IPS-NIHi7 (cell line): ENCODE measurements around the gene SIGLEC11.
A peak's percentile ranks its signal among the peaks of the same experiment; 100 is the strongest.
"Not testable (repeated sequence)": the region's sequence is repeated elsewhere in the genome, so short reads cannot be mapped to it uniquely, and the experiment has no call there.

Experiments used
- DNase-seq: peaks from one replicate; pipeline ENCODE4 v3.0.0; 2012; ENCODE audit warnings: mixed read lengths; ENCODE audit errors: extremely low spot score

The SIGLEC11 gene

DNA sequence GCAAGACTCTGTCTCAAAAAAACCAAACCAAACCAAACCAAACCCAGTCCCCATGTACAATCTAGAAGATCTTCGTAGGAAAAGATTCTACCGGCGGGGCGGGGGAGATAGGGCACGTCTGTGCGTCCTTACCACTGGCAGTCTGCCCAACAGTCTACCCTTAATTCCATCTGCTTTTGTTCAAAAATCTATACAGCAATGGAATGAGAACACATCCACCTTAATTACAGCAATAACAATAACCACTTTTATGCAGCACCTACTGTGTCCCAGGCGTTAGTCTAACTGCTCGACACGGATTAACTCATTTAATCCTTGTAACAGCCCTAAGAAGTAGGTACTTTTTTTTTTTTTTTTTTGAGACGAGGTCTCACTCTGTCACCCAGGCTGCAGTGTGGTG, 34.5 kb downstream of the SIGLEC11 start:
- no peak for DNase-seq

DNA sequence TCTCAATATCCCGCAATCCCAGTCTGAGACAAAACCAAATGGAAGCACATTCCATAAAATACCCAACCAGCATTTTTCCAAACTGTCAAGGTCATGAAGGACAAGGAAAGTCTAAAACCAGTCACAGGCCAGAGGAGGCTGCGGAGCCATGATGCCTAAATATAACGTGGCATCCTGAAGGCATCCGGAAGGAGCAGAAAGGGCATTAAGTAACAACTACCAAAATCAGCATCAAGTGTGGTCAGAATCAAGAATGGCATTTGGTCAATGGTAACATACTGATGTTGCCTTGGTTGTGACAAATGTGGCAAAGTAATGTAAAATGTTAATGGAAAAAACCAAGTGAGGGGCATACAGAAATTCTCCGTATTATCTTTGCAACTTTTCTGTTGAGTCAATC, 35.5 kb downstream of the SIGLEC11 start:
- DNase-seq = no peak

DNA sequence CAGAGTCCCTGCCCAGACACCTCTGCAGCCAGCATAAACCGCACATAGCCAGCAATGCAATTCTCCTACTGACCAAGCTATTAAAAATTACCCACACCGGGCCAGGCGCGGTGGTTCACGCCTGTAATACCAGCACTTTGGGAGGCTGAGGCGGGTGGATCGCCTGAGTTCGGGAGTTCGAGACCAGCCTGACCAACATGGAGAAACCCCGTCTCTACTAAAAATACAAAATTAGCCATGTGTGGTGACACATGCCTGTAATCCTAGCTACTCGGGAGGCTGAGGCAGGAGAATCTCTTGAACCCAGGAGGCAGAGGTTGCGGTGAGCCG, 36.1 kb downstream of the SIGLEC11 start:
- DNase-seq = not testable (repeated sequence)

DNA sequence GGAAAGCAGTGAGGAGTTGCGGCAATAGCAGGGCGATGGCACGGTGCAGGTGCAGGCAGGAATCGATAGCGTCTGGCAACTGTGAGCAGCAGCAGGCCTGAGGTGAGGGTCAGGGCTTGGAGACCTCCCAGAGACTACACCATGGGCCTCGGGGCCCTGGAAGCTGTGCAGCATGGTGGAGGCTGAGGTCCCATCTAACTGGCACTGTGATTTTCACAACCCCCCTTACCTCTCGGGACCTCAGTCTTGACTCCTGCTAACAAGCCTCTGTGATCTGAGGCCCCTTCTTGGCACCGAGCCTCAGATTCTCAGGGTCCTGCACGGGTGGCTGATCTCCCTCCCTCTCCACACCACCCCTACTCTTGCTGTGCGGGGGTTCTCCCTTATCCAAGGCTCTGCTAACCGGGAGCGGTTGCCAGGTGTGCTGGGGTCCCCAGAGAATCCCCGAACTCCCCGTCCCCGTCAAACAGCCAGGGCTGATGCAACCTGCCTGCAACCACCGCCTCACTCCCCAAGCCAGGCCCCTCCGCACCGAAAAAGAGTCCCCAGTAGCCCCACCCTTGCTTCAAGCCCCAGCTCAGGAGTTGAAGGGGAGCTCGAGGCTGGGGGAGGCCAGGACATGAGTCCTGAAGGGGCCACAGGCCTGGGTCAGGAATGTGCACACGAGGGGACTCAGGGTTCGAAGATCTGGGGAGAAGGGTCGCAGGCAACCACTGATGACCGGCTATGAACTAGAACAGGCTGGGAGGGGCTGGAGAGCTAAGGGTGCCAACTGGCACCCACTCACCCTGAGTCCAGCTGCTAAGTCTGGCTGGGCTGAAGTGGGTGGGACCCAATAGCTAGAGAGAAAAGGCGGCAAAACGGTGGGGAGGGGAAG, 36.7 kb downstream of the SIGLEC11 start:
- DNase-seq = peak; percentile 6

DNA sequence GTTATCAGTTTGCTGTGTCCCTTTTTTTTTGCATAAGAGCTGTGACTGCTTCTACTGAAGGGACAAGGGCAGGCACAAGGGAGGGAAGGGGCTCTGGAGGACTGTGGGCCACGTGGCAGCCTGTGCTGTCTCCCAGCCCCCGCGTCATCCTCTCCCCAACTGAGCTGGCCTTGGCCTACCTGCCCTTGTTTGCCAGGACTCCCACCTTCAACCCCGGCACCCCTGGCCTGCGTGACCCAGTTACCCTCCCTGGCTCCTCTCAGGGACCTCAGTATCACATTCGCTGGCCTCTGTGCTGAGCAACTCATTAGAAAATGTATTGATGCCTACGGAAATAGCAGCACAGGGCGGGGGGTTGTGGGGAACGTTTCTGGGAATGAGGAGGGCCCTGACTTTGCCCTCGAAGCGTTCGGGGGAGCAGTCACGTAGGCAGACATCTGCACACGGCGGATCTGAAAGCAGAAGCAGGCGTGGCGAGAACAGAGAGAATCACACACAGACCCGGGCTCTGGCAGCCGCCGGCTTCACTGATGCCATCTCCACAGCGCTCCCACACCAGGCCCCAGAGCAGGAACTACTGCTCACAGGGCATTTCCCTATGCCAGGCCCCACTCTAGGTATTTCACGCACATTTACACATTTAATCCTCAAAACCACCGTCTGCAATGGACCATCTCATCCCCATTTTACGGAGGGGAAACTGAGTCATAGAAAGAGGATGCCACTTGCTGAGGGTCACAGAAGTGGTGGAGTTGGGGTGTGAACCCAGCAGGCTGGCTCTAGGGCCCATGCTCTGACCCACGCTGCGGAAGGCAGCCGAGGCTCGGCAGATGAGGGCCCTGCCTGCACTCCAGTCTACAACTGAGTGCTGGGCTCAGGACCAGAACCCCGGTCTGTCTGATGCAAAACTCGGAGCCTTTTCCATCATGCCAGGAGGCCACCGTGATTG, 37.6 kb downstream of the SIGLEC11 start:
- peak; percentile 4 for DNase-seq

DNA sequence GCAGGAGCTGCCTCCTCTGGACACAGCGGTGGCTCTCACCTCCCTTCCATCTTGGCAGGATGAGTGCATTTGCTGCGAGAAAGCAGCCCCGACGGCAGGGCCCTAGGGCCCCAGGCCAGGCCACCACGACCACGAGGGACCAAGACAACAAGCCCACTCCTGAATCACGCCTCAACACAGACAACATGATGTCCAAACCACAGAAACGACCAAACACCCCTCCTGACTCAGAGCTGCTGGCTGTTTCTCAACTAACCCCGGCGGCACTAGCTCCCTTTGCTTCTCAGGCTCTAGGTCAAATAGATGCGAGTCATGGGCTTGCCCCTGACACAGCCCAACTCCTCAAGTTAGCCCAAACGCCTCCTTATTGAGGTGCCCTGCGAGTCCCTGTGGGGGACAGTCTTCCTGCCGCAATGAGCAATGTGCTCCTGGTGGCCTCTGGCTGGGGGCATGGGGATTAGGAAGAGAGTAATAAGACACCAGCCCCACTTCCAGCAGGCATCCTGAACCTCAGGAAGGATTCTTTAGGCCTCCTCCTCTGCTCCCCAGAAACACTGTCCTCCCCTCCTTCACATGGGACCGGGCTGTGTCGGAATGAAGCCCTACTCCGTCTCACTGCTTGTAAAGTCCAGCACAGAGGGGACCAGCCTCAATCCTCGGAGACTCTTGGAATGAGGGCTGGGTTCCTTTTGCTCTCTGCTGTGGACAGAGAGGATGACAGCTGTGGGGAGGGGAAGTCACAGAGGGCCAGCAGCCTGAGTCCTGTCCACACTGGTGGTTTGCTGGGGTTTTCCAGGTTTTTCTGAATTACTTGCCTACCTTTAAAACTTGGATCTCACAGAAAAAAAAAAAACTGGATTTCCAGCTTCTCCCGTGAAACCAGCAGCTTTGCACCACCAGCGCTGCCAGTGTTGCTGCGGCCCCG, 38.8 kb downstream of the SIGLEC11 start:
- DNase-seq = peak; percentile 4

DNA sequence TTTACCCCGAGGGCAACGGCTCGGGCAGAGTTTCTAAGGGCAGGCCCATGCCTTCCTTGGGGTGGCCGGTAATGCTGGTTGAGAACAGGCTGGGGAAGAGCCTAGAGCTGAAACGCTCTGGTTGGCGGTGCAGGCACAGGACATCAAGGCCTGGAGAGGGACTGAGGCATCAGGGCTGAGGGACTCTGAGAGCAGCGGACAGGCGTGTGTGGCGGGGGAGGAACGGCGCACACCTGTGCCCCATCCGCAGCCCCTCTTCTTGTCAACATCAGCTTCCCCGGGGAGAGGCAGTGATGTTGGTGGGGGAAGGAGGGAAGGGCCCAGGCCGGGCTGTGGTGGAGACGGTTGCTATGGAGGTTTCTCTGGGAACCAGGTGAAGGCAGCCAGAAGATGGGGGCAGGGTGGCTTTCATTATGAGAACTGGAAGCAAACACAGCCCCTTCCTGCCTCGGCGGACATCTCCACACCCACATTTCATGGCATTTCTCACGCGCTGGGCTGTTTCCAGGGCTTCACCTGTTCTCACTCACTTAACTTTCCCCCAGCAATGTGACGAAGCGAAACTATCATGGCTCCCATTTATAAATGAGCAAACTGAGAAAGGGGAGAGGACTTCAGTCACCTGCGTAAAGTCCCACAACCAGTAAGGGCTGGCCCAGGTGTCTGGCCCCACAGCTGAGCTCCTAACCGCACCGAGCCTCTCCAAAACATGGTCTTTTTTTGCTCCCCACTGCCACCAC, 40.2 kb downstream of the SIGLEC11 start:
- DNase-seq = no peak

DNA sequence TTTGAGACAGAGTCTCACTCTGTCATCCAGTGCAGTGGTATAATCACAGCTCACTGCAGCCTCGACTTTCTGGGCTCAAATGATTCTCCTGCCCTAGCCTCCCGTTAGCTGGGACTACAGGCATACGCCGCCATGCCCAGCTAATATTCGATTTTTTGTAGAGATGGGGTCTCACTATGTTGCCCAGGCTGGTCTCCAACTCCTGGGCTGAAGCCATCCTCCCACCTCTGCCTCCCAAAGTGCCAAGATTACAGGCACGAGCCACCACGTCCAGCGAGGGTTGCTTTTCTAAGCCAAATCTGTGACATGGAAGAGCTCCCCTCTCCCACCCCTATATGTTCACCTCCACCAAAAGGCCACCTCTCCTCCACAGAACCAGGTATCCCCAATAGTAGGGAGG, 42.9 kb downstream of the SIGLEC11 start:
- DNase-seq = no peak

DNA sequence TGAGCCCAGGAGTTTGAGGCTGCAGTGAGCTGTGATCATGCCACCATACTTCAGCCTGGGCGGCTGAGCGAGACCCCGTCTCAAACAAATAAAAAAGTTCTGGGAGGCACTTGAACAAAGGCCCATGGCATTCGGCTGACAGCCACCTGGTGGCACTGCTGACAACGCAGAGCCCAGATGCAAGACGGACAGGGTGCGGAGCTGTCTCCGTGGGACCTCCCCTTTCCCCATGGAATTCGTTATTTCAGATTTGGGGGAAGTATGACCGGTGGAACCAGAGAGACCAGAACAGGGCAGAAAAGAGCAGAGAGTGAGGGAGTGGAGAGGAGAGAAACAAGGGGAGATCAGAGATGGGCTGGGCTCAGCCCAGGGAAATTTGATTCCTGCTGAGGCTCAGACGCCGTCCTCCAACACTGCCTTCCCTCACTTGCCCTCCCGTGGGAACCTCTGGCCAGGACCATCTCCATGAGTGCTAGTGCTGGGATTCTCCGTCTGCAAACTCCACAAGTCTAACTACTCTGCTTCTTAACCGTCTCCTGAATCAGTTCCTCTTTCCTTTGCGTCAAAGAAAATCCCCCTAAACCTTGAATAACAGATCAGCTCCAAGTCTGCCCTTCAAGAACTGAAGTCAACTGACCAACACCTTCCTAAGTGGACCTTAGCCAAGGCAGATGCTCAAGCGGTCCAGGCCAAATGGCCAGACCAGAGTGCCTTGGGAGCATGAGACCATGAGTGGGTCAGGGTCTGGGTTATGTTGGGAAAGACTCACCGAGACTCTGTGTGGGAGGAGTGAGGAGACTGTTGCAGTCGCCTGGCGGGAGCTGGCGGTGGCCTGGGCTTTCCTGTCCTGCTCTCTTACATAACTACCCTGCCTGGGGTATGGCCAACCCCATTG, 43.9 kb downstream of the SIGLEC11 start:
- DNase-seq = peak; percentile 58

DNA sequence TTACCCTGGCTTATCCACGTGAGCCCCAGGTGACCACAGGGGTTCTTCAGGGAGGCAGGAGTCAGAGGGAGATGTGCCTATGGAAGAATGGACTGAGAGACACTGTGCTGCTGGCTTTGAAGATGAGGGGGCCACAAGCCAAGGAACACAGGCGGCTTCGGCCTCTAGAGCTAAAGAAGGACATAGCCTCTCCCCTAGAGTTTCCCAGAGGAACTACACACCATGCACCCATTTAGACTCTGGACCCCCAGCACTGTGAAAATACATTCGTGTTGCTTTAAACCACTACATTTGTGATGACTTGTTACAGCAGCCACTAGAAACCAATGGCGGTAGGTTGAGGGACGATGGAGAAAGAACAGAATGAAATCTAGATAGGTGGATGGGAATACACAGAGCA, 45.7 kb downstream of the SIGLEC11 start:
- no peak for DNase-seq

DNA sequence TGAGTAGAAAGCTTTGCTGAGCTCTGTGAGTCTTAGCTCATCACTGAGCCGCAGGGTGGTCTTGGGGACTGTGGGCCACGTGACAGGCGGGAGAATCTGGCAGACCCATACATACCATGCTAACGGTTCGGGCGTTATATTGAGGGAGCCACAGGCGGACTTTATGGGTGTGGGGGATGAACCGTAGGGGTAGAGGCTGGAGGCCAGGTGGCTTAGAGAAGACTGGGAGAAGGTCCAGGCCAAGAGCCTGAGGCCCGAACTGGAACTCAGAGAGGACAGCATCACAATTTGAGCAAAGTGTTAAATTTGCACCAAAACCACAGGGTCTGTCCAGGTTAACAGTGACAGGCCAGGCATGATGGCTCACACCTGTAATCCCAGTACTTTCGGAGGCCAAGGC, 47.3 kb downstream of the SIGLEC11 start:
- DNase-seq = no peak

DNA sequence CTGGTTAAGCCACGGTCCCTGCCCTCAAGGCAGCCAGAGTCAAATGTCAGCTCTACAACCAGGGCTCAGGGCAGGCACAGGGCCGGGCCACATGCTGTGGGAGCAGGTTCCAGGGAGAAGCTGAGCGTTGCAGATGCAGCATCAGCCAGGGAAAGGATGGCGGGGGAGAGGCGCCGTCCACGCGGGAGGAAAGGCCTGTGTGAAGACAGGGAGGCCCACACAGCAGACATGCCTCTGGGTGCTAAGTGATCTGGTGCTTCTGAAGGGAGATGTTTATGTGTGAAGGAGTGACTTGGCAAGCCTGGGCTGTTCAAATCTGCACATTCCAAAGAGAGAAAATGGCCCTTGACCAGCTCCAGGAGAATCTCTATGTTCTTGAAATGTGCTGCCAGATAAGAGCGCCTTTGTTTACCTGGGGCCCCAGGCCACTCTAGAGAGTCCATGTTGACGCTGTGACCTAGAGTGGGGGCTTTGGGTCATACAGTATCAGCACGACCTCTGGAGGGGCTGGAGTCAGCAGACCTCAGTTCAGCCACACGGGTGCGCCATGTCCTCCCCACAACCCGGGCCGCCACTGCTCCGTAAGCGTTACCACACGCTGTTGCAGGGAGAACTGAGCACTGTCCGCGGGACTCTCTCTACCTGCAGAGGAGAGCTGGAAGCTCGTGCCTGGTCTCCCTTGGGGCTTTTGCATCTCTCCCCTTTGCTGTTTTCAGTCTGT, 47.8 kb downstream of the SIGLEC11 start:
- peak; percentile 56 for DNase-seq

DNA sequence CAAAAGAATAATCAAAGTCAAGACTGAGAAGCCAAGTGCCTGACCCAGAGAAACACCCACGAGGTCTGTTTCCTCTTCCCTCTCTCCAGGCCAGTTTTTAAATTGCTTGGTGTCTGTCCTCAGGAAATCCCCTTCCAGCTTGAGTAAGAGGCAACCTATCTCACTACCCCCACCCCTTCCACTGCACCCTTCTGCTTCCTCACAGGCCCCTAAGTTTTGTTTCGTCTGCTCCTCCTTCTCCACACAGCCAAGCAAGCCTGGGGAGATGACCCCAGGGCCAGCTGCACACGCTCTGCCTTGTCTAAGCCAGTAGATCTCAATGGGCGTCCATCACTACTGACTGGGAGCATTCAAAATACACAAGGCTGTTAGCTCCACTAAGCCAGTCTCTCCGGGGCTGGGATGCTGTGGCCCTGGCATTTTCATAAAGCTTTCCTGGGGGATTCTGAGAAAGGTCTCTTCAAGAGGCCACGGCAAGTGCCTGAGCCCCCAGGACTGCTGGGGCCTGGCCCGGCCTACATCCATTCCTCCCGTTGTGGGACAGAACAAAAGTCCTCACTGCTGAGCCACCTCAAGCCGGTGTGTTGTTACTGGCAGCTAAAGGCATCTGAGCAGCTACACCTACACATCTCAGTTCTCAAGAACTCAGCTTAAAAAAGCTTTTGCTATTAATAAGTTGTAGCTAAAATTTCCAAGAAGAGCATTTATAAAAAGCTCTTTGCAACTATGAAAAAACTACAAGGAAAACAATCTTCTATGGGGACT, 49.4 kb downstream of the SIGLEC11 start:
- DNase-seq = no peak

DNA sequence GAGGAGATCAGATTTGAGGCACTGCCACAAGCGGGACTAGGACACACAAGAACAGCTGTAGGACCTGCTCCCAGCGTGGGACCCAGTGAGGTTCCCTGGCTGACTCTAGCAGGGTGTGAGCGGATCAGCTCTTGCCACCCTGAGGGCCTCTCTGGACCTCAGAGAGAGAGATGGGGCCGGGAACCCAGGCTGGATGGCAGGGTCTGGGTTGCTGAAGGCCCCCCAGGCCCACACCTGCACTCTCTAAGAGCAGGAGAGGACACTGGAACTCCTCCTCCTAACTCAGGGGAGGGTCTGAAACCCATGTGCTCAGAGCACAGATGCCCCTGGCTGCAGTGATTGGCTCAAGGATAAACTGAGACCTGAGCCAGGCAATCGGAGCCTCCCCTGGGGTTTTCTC, 50.8 kb downstream of the SIGLEC11 start:
- DNase-seq = no peak

DNA sequence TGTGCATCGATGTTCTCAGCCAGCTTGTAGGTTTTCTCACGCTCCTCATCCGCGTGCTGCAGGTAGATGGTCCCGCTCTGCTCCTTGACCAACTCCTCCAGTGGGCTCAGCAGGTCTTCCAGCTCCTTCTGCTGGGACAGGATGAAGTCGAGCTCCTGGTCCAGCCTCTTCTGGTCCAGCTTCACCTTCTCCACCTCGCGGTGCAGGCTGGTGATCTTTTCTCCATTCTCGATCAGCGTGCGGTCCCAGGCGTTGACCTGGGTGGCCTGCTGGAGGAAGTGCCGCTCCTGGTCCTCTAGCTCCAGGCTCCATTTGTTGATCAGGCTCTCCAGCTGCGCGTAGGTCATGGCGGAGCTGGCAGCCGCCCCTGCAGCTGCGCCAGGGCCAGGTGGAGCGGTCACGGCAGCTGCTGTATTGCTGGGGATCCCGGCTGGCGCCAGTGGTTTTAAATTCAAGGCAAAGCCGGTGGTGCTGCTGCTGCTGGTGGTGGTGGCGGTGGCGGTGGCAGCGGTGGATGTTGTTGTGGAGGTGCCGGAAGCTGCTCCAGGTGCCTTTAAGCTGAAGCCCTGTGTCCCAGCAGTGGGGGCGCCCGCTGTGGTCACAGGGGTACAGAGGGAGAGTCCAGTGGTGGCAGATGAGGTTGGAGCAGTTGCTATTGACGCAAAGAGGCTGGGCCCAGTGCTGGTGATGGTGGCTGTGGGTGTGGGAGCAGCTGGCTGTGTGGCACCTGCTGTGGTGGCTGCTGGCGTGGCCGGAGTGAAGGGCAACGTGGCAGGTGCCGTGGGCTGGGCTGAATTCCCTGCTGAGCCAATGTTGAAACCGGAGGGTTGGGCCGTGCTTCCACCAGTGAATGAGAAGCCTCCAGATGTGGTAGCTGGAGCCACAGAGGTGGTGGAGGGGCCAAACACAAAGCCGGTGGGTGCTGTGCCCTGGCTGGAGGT, 52.2 kb downstream of the SIGLEC11 start:
- no peak for DNase-seq

DNA sequence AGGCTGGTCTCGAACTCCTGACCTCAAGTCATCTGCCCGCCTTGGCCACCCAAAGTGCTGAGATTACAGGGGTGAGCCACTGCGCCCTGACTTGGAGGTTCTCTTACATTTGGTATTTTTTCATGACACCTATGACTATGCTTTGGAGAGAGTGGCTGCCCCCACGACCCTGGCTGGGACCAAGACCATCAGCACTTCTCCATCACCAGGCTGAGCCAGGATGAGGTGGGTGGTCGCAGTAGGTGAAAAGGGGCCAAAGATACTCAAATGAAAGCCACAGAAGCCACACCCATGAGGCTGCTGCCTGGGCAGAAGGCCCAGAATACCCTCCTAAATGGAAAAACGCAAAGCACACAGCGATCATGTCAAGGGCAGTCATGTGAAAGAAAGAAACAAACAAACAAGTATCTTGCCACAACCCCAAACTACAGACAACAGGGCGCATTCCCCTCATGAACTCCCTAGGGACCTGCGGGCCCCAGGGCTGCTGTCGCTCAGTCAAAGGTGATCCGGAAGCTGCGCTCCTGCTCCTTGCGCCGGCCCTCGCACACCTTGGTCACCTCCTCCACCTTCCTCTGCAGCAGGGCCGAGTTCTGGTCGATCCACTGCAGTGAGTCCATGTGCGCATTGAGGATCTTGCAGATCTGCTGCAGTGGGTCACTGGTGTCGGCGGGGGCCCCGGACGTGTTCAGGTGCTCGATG, 53.1 kb downstream of the SIGLEC11 start:
- DNase-seq = no peak
